Stimulated activated CD4-positive, alpha-beta T cell treated with anti-CD3 and anti-CD28 coated beads, Interleukin-2, amount 100 ng/mL, for 24 hours (primary cell): ENCODE results near the gene HK3.

ENCODE experiments used
- DNase-seq, 2 donors: peaks; one replicate each; pipeline ENCODE4 v3.0.0-alpha.2; 2020

The HK3 gene

GRCh38 chr5:176899296-176899891, at the start of gene HK3:
Gene HK3, minus strand, starts transcription at chr5:176899346. Its CDS starts 3,187 bp downstream, at chr5:176896159.
- no peak for DNase-seq

DNA sequence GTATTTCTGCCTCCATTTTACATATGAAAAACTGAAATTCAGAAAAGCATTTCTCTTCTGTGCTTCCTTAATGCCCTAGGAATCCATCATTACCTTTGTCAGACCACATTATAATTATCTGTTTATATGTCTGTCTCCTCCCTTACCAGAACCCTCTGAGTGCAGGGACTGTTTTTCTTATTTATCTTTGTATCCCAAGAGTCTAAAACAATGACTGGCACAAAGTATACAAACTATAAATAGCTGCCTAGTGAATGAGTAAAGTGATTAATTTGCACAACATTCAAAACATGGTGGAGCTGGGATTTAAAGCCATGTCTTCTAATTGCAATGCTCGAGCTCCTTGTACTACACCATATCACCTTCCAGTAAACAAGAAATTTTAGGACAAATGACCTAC, 49.3 kb upstream of the HK3 start:
- no peak for DNase-seq

DNA sequence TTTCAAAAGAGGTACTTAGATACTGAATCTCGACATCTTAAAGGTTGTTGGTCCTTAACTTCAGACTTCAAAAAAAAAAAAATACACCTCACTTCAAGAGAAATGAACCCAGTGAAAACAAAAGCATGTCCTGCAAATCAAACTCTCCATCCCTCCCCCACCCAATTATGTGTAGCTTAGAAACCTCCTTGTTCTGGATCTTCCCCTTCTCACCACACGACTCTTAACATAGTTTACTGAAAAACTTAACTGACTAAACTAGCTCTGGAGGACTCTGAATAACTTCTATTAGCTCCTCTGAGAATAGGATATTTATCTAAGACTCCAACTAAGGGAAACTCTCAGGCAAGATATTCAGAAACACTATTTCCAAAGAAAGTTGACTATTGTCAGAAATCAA, 48.7 kb upstream of the HK3 start:
- DNase-seq: no peak

DNA sequence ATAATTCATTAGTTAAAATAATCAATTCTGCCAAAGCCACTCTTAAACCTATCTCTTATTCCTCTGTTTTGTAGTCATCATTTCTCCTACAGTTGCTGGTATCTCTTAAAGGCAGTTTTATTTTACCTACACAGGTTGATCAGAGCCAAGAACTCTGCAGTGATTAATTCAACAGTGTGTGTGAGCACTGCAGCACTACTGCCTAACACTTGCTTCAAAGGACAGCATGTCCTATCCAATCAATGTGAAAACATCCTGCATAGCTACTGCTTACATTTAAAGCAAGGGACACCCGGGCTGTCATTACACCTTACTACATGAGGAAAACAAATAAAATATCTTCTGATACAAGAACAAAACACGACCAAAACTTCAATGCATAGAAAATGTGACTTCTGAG, 45.1 kb upstream of the HK3 start:
- DNase-seq: no peak

- no peak for DNase-seq
Measured at GRCh38 chr5:176943816-176944215, 44.7 kb upstream of the HK3 start.

DNA sequence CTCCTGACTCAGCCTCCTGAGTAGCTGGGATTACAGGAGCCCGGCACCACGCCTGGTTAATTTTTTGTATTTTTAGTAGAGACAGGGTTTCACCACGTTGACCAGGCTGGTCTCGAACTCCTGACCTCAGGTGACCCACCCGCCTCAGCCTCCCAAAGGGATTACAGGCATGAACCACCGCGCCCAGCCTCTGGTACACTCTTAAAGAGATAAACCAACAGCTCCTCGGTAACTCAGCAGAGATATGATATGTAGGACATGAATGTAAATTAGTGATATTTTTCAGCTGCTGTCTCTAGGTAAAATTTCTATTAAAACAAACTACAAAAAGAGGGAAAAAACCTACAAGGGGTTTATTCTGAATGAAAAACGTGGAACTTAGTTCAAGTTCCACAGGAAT, 42.8 kb upstream of the HK3 start:
- no peak for DNase-seq

GRCh38 chr5:176938472-176938871, 39.3 kb upstream of the HK3 start:
- DNase-seq: no peak

DNA sequence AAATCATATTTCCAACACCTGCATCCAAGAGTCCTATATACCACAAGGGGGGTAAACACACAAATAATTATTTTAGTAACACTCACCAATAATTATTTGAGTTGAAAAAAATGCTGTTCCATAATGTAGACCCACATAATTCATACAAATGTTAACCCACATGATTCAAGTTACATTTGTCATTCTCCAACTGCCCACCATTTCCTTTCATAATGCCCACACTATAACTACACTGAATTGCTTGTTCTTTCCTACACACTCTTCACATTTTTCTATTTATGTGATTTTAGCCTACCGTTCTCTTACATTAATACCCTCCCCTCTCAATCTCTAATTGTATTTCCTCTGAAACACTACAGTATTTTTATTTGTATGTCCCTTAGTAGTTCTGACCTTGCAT, 35.9 kb upstream of the HK3 start:
- DNase-seq: no peak

DNA sequence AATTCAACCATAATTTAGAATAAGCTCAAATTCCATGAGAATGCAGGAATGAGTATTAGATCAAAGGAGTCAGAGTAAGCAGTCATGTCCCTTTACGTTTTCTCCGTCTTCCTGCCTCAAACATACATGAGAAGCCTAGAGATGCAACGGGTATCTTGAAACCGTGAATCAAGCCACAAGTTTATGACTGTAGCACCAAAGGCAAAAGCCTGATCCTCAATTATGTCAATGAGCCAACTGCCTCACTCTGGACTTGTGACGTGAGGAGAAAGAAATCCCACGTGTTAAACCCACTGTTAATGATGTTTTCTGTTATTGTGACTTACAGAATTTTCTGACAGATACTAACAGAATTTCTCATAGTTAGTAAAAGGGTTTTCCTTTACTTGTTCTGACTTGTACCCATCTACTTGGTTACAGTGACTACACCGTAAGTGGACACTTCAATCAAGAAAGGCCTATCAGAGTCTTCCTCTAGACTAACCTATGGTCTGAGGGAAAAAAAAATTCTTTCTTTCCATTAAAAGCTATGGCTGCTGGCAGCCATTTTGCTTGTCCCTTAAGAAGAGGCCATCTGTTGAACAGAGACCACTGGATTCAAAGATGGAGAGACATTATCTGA, 35.3 kb upstream of the HK3 start:
- DNase-seq: no peak

DNA sequence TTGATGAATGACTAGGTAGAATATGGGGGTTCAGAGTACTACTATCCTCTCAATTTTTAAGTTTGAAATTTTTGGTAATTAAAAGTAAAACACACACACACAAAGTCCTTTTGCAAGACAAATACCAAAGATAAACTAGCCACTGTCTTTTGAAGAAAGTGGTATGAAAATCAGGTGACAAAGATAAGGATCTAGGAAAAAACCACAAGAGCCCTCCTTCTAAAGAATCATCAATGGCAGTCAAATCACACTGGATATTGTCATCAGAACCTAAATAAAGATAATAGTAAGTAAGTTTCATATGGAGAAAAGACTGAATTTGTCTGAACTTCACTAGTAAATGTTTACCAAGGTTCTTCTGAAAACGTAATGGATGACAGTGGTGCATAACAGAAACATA, 30.5 kb upstream of the HK3 start:
- no peak for DNase-seq

- no peak for DNase-seq
Measured at GRCh38 chr5:176927562-176927961, 28.4 kb upstream of the HK3 start.

DNA sequence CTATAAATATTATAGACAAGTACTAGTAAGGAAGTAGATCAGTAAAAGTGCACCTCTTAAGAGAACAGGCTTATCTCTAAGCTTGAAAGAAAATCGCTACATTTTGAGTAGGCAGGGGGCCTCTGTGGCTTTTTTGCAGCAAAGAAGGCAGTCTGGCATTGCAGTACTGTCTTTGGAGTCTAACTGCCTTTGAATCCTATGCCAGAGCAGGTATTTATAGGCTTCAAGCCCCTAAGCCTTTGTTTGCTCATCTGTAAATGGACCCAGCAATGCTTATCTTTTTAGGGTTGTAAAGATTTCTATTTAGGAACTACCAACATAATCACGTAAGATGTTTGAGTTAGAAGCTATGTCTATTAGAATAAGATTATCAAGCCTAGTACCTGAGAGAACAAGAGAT, 23.7 kb upstream of the HK3 start:
- DNase-seq: no peak

DNA sequence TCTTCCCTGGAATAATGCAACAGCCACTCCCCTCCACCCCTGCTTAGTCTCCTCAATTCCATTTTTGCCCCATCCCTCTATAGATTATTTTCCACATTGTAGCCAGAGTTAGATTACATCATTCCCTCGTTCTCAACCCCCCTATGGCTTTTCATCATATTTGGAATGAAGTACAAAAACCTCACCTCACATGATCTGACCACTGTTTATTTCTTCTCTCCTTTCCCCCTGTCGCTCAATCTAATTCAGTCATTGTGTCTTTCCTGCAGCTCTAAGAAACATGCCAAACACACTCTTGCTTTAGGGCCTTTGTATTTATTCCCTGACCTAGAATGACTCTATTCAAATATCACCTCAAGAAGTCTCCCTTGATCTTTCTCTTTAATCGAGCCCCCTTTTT, 22.6 kb upstream of the HK3 start:
- DNase-seq: no peak

DNA sequence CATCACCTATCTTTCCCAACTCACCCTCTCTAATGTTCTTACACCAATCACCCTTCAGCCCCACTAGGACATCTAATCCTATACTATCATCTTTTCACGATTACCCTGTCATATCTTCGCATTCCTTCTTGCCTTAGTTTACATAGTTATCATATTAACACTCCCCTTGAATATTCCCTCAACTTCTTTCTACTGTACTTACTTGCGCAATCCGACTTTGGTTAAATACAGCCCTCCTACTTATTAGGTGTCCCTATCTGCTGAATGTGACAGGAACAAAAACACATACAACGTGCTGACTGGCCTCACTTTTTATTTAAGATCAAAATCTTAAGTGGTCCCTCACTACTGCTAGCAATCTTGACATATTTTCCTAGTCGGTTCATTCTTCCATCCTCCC, 19.5 kb upstream of the HK3 start:
- DNase-seq: no peak

DNA sequence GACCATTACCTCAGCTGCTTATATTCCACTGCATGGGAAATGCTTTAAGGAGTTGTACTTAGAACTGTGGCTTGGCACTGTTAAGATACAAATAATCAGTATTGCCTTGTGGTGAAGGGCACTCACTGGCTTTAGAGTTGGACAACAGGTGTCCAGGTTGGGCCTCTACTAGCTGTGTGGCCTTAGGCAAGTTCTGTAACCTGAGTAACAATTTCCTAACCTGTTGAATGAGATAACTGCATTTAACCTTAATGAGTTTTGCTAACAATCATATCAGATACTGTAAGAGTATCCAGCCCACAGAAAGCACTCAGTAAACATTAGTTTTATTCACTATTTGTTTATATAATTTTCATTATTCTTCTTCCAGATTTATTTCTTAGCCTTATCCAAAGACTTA, 17.2 kb upstream of the HK3 start:
- no peak for DNase-seq

DNA sequence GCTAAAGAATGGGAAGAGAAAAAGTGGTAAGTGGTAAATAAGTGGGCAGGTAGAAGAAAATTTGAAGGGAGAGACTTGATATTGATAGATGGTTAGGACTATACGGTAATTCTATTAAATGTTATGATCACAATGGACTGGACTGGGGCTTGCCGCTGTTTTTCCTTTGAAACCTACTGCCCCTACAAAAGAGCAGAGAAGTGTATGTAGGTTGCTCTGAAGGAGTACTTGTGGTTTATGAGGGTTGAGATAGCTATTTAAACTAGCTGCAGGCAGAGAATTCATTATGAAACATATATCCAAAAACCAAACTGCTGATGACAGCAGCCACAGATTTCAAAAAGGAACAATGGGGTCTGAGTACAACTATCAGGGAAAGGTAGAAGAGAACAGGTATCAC, 16.8 kb upstream of the HK3 start:
- no peak for DNase-seq

GRCh38 chr5:176912115-176912514, 13.0 kb upstream of the HK3 start:
- no peak for DNase-seq

DNA sequence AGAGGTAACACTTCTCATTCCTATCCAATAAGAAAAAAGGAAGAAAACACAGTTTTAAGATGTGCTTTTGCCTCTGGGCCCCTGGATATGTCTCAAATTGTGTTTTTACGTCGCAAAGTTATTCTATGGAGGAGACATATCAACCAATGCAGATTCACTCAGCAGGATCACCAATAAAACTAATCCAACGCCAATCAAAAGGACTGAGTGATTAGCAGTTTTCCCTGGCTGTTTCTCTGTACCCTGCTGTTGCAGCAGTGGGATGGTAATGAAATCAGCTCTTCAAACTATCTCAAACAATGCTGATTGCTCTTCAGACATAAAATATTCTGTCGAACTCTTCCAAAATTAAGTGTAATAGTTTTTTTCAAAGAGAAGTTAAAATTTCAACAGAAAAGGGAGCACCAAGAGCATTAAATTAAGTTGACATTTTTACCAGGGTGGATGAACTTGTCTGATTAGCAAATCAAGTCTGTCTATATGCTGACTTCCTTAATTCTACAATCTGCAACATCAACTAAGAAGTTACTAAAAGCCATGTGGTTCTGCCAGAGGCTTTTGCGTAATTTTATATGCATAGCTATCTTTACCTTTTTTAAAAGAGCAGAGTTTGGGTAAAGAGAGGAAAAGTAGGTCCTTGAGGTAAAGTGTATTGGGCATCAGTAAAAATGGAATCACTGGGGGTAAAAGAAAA, 9.7 kb upstream of the HK3 start:
- DNase-seq: no peak

DNA sequence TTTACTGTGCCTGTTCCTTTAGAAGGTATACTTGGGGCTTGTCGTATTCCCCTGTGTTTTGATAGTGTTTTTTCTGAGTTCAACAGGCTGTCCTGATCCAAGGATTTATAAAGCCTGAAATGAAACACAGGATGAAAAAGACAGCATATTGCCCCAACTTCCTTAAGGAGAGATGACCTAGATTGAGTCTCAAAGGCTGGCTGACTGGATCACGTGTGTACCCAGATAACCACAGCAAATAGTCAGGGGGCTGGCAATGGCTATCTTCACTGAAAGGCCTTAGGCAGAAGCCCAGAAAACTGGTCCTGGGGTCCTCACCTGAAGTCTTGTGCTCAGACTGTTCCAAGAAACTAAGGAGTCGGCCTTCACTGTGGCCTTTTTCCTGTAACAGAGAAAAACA, 7.7 kb upstream of the HK3 start:
- DNase-seq: no peak

GRCh38 chr5:176906126-176906525, 7.0 kb upstream of the HK3 start:
- no peak for DNase-seq

DNA sequence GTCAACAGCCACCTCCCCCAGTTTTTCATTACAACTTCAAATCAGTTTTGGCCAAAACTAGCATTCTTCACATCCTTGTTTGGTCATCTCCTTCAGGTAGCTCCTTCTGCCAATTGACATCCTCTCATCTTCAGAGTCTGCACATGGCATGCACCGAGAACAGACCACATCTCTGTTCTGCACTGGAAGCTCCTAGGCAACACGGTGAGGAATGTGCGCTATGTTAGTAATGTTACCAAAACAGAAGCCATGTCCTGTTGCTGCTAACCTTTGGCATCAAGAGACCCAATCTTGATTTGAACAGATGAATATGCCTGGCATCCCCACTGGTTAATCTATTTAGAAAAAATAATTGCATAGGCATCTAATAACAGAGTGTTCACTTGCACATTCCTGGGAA, 5.1 kb upstream of the HK3 start:
- no peak for DNase-seq

GRCh38 chr5:176902911-176903664, 3.9 kb upstream of the HK3 start:
- no peak for DNase-seq

GRCh38 chr5:176902102-176902814, 3.1 kb upstream of the HK3 start:
- no peak for DNase-seq
